IPS-18a (cell line): ENCODE measurements around the gene DNAJB8.
A peak's percentile ranks its signal among the peaks of the same experiment; 100 is the strongest.

Experiments used
- H3K27ac ChIP-seq: one replicate; pipeline ENCODE4 v1.5.1; 2013; ENCODE audit warnings: low read length
- H3K27me3 ChIP-seq: one replicate; pipeline ENCODE4 v1.6.1; 2013; ENCODE audit warnings: mild to moderate bottlenecking, low read length; ENCODE audit not compliant: control insufficient read depth, insufficient read depth
- H3K36me3 ChIP-seq: one replicate; pipeline ENCODE4 v1.6.1; 2013; ENCODE audit warnings: low read depth, low read length; ENCODE audit not compliant: control insufficient read depth
- H3K4me1 ChIP-seq: one replicate; pipeline ENCODE4 v1.6.1; 2013; ENCODE audit warnings: low read depth, low read length; ENCODE audit not compliant: control insufficient read depth
- H3K4me3 ChIP-seq: one replicate; pipeline ENCODE4 v1.5.1; 2013; ENCODE audit warnings: low read length
- H3K9ac ChIP-seq: one replicate; pipeline ENCODE4 v1.6.1; 2013; ENCODE audit warnings: mild to moderate bottlenecking, low read length, moderate library complexity
- H3K9me3 ChIP-seq: one replicate; pipeline ENCODE4 v1.6.1; 2013; ENCODE audit warnings: low read depth, low read length; ENCODE audit not compliant: control insufficient read depth

Gene DNAJB8

GRCh38 chr3:128435058-128435457, 31.6 kb downstream of the DNAJB8 start:
- H3K27ac ChIP-seq, result no peak overlapping the region
- no peak overlapping the region for H3K4me3 ChIP-seq
- no peak overlapping the region for H3K9ac ChIP-seq
- H3K4me1 ChIP-seq, result peaks cover 17% of the 10 kb centered on the region
- no peaks in the 10 kb centered on the region for H3K9me3 ChIP-seq
- H3K36me3 ChIP-seq, result no peaks in the 10 kb centered on the region
- H3K27me3 ChIP-seq, result peaks cover 46% of the 10 kb centered on the region

GRCh38 chr3:128434524-128434923, 32.2 kb downstream of the DNAJB8 start:
- Histone ChIP-seq H3K9me3 (no peaks in the 10 kb centered on the region), H3K27me3 (peaks cover 51% of the 10 kb centered on the region), H3K27ac (no peak overlapping the region), H3K4me3 (no peak overlapping the region), H3K4me1 (peaks cover 17% of the 10 kb centered on the region), H3K36me3 (no peaks in the 10 kb centered on the region), H3K9ac (no peak overlapping the region)

DNA sequence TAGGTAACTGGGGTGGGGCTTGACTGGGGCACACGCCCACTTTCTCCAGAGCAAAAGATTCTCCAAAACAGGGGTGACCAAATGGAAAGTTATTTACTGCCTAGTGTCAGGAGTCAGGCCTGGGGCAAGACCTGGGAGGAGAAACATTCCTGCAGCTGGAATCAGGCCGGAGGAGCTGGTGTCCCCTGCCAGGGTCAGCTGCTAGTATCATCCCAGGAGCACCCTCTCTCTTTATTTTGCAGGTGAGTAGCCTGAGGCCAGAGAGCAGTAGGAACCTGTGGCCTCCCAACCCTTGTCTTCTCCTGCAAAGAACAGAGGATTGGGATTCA, 32.9 kb downstream of the DNAJB8 start:
- H3K4me3 ChIP-seq, result no peak overlapping the region
- H3K27ac ChIP-seq, result no peak overlapping the region
- peaks cover 57% of the 10 kb centered on the region for H3K27me3 ChIP-seq

DNA sequence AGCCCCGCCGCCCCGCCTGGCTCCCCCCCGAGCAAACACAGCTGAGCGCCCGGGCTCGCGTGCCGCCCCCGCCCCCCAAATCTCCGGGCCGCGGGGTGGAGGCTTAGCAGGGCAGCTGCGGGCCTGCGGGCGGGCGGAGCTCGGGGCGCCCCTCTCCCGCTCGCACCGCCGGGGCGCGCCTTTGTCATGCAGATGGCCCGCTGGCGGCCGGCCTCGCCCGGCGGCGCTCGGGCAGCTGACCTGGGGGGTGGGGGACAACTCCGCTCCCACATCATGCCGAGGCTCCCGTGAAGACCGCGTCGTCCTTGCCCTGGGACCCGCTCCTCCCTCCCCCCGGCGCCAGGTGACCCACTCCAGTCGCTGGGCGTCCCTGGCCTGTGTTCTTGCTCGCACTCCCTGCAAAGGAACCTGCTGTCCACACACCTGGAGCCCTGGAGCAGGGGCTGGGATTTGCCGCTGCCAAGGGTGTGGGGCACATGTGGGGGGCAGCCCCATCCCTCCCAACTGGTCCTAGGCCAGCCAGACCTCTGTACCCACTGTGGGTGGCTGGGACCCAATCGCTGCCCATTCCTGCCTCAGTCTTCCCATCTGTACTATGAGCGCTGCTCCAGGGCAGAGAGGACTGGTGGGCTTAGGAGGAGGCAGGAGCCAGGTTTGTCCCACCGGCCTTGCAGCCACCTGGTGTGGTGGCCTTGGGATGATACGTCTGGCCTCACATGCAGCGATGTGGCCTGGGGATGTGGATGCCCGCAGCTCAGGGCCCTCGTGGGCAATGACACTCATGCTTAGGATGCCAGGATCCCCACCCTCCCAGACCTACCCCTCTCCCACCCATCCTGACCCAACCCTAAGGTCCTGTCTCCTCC, 33.5 kb downstream of the DNAJB8 start:
- peaks cover 63% of the 10 kb centered on the region for H3K27me3 ChIP-seq
- no peak overlapping the region for H3K27ac ChIP-seq
- H3K9ac ChIP-seq, result peak overlapping the region; percentile 36
- H3K9me3 ChIP-seq, result no peaks in the 10 kb centered on the region
- H3K4me3 ChIP-seq, result peak overlapping the region; percentile 54
- no peaks in the 10 kb centered on the region for H3K36me3 ChIP-seq
- peaks cover 17% of the 10 kb centered on the region for H3K4me1 ChIP-seq

More for the DNA sequence above, 32.9 kb downstream of the DNAJB8 start:
- H3K9ac ChIP-seq, result no peak overlapping the region
- H3K9me3 ChIP-seq, result no peaks in the 10 kb centered on the region
- H3K36me3 ChIP-seq, result no peaks in the 10 kb centered on the region
- H3K4me1 ChIP-seq, result peaks cover 17% of the 10 kb centered on the region

- H3K27ac ChIP-seq, result no peak overlapping the region
- peak overlapping the region; percentile 54 for H3K4me3 ChIP-seq
- peak overlapping the region; percentile 36 for H3K9ac ChIP-seq
Observed at GRCh38 chr3:128432301-128432970, 34.3 kb downstream of the DNAJB8 start.

GRCh38 chr3:128431803-128432300, 34.8 kb downstream of the DNAJB8 start:
- Histone ChIP-seq H3K4me3 (peak overlapping the region; percentile 54), H3K4me1 (peaks cover 21% of the 10 kb centered on the region), H3K27me3 (peaks cover 76% of the 10 kb centered on the region), H3K9me3 (no peaks in the 10 kb centered on the region), H3K27ac (no peak overlapping the region), H3K9ac (peak overlapping the region; percentile 36), H3K36me3 (no peaks in the 10 kb centered on the region)

More at GRCh38 chr3:128432301-128432970, 34.3 kb downstream of the DNAJB8 start:
- Histone ChIP-seq H3K27me3 (peaks cover 71% of the 10 kb centered on the region), H3K4me1 (peaks cover 17% of the 10 kb centered on the region), H3K36me3 (no peaks in the 10 kb centered on the region), H3K9me3 (no peaks in the 10 kb centered on the region)

DNA sequence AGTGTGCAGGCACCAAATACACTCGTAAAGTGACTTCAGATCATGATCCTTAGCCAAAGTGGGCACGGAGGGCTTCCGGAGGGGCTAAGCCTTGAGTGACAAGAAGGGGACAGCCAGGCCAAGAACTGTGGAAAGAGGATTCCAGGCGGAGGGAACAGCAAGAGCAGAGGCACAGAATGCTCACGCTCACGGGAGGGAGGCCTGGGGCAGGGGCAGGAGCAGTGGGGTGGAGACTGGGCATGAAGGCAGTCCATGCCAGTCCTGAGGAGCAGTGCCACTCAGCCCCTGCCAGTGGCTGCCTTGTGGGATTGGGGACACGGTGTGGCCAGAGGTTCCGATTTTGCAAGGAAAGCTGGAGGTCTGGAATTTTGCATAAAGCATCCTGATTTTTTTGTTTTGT, 36.0 kb downstream of the DNAJB8 start:
- Histone ChIP-seq H3K36me3 (no peaks in the 10 kb centered on the region), H3K27me3 (peaks cover 84% of the 10 kb centered on the region), H3K4me1 (peaks cover 23% of the 10 kb centered on the region), H3K27ac (no peak overlapping the region), H3K9ac (no peak overlapping the region), H3K9me3 (no peaks in the 10 kb centered on the region), H3K4me3 (no peak overlapping the region)

DNA sequence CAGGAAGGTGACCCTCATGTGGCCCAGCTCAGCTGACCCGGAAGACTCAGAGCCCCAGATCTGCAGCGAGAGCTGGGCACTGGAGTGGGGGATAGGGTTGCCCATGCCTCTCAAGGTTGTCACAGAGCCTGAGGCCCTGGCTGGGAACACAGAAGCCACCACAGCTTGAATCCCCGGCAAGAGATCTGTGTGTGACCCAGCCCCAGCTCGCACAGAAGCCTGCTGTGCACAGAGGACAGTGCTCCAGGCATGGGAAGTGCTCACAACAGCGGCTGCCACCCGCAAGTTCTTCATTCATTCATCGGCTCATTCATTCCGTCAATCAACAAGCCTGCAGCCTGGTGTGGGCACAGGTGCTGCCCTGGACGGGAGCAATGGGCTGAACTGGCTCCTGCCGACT, 36.4 kb downstream of the DNAJB8 start:
- H3K4me1 ChIP-seq, result peaks cover 23% of the 10 kb centered on the region
- no peak overlapping the region for H3K27ac ChIP-seq
- H3K9ac ChIP-seq, result no peak overlapping the region
- no peaks in the 10 kb centered on the region for H3K36me3 ChIP-seq
- H3K4me3 ChIP-seq, result no peak overlapping the region
- peaks cover 87% of the 10 kb centered on the region for H3K27me3 ChIP-seq
- H3K9me3 ChIP-seq, result no peaks in the 10 kb centered on the region

DNA sequence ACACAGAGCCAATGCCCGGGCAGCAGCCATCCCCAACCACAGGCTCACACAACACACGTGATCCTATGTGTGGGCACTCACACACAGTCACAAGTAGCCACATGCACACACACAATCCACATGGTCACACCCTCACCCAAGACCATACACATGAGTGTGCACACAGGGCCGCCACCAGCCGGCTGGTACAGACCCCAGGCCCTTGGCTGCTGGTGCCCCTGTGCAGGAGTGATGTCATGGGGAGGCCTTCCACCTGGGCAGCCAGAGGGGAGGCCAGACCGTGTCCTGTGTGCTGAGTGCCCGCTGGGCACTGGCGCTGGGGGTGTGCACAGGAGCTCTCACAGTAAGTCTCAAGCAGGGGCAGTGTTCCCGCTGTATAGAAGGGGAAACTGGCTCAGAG, 36.9 kb downstream of the DNAJB8 start:
- peaks cover 92% of the 10 kb centered on the region for H3K27me3 ChIP-seq
- peaks cover 23% of the 10 kb centered on the region for H3K4me1 ChIP-seq
- H3K9me3 ChIP-seq, result no peaks in the 10 kb centered on the region
- no peaks in the 10 kb centered on the region for H3K36me3 ChIP-seq
- H3K27ac ChIP-seq, result no peak overlapping the region
- H3K9ac ChIP-seq, result no peak overlapping the region
- no peak overlapping the region for H3K4me3 ChIP-seq

DNA sequence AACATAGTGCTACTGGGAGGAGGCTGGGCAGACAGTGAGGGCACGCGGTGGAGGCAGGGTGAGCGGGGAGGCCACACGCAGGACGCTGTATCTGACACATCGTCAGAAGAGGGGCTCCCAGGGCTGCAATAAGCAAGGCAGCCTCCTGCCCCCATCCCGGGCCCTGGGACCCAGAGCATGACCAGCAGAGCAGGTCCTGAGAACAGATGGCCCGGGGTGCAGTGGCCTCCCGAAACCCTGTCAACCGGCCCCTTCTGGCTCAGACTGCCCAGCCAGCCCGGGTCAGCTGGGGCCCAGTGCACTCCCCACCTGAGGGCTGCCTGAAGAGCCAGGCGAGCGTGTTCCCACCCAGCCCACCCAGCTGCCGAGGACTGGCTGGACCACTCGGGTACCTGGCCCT, 37.4 kb downstream of the DNAJB8 start:
- H3K4me1 ChIP-seq, result peaks cover 23% of the 10 kb centered on the region
- no peak overlapping the region for H3K27ac ChIP-seq
- H3K27me3 ChIP-seq, result peaks cover 87% of the 10 kb centered on the region
- no peaks in the 10 kb centered on the region for H3K36me3 ChIP-seq
- H3K9ac ChIP-seq, result no peak overlapping the region
- no peaks in the 10 kb centered on the region for H3K9me3 ChIP-seq
- no peak overlapping the region for H3K4me3 ChIP-seq

DNA sequence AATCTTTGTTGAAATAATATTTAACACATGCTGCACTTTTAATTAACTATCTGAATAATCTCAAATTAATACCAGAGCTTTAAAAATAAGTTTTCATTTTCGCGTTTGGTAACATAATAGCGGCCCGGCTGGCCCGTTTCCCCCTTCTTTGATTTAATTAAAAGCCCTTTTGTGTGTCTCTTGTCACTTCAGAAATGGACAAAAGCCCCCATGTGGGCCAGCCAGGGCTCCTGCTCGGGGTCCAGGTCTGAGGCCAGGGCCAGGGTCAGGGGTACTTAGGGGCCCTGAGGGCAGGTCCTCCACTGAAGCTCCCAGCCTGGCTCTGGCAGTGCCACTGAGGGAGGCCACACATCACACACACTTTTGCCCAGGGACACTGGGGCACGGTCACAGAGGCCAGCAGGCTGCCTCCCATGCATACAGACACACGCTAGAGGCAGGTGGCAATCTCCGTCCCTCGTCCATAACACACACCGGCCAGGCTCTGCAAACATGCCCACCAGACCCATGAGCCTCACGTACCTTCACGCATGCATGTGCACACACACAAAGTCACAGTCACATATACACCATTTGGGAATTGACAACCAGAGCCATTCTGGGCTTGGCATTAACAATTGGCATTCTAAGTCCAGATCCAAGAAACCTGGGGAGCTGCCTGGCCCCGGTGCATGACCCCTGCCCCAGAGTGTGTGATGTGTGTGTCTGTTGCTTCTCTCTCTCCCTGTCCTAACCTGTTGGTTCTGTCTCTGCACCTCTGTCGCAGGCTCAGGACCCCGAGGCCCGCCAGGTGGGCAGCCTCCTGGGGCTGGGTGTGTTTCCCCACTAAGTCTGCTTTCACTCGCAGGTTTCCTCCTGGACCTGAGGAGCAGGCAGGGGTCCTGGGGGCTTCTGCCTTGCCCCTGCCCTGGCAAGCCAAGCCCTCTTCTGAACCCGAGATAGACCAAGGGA, 38.5 kb downstream of the DNAJB8 start:
- Histone ChIP-seq H3K4me1 (peaks cover 14% of the 10 kb centered on the region), H3K9me3 (no peaks in the 10 kb centered on the region), H3K4me3 (no peak overlapping the region), H3K27me3 (peaks cover 77% of the 10 kb centered on the region), H3K36me3 (no peaks in the 10 kb centered on the region), H3K9ac (no peak overlapping the region), H3K27ac (no peak overlapping the region)
